GM12892 (cell line): ENCODE measurements around the gene PLK2.

ENCODE experiments used
- DNase-seq: peaks from one replicate; pipeline ENCODE4 v3.0.0; 2011; ENCODE audit not compliant: insufficient read length
- FAIRE-seq: peaks from 2 replicates; lab custom pipeline; 2011; peaks lifted over from hg19 to GRCh38; lab: Jason Lieb, UNC
- POLR2A ChIP-seq: IDR thresholded peaks from 2 replicates; pipeline ENCODE4 v1.6.1; 2011; ENCODE audit warnings: low read depth, low read length, control low read depth
- POLR2AphosphoS5 ChIP-seq: IDR thresholded peaks from 2 replicates; pipeline ENCODE4 v1.6.1; 2011; ENCODE audit warnings: low read depth, low read length, control low read depth
- TAF1 ChIP-seq: IDR thresholded peaks from 2 replicates; pipeline ENCODE4 v1.6.1; 2011; ENCODE audit warnings: low read depth, mild to moderate bottlenecking, control low read depth, low read length, borderline replicate concordance

Gene PLK2

DNA sequence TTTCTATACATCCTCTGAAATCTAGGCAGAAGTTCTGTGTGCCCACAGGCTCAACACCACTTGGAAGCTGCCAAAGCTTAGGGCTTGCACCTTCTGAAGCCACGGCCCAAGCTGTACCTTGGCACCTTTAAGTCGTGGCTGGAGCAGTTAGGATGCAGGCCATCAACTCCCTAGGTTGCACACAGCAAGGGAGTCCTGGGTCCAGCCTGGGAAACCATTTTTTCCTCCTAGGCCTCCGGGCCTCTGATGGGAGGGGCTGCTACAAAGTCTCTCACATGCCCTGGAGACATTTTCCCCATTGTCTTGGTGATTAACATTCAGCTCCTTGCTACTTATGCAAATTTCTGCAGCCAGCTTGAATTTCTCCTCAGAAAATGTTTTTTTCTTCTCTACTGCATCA lies 15.5 kb upstream of the PLK2 start:
- no peak for FAIRE-seq
- no peak for DNase-seq
- TF ChIP-seq POLR2A, result no peak
- TF ChIP-seq POLR2AphosphoS5, result no peak
- no peak for TF ChIP-seq TAF1

DNA sequence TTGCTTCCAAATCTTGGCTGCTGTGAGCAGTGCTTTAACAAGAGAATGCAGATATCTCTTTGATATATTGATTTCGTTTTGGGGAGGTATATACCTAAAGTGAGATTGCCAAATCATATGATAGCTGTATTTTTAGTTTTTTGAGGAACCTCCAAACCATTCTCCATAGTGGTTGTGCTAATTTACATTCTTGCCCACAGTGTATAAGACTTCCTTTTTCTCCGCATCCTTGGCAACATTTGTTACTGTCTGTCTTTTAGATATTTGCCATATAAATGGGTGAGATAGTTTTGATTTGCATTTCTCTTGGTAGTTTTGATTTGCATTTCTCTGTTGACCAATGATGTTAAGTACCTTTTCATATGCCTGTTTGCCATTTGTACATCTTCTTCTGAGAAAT lies 10.0 kb upstream of the PLK2 start:
- TF ChIP-seq TAF1 (no peak), POLR2AphosphoS5 (no peak), POLR2A (no peak)
- FAIRE-seq (no peak), DNase-seq (no peak)

DNA sequence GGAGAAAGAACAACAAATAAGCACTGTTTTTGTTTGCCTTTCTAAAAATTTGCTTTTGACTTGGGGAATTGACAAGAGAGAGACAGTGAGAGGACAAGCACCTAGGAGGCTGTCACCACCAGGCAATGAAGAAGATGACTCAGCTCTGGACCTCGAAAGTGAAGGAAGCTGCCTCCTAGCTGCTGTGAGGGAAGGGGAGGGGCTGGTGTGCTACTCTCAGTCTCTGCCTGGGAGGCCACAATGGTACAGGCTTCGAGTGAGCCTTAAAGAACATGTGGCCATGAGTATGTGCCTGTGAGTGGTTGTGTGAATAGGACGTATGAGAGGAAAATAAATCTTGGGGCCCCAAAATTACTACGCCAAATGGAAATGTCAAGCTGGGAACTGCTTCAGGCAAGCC lies 7.1 kb upstream of the PLK2 start:
- FAIRE-seq (peak; percentile 75), DNase-seq (no peak)
- no peak for TF ChIP-seq POLR2AphosphoS5
- TF ChIP-seq TAF1, result no peak
- TF ChIP-seq POLR2A, result no peak

DNA sequence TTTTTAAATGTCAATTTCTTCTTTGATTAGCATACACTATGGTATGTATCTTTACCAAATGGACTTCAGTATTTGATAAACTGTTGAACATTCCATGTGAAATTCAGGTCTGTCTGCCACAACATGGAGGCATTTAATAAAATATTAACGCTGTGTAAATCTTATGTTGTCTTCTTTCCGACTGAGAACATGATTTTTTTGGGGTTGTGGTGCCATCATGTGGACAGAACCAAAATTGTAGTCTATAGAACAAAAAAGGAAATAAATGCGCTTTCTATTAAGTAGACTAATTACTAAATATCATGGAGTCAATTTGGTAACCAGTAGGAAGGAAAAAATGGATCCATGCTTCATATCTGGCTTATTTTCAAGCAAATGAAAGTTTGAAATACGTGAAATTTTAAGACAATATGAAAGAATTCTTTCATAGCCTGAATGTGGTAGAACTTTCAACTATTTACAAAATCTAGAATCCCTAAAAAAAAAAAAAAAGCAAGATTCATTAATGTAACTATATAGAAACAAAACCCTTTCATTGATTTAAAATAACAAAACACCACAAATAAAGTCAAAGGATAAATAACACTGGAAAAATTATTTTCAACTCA lies 2.8 kb upstream of the PLK2 start:
- FAIRE-seq, result no peak
- TF ChIP-seq POLR2A (no peak), TAF1 (no peak), POLR2AphosphoS5 (no peak)
- no peak for DNase-seq

DNA sequence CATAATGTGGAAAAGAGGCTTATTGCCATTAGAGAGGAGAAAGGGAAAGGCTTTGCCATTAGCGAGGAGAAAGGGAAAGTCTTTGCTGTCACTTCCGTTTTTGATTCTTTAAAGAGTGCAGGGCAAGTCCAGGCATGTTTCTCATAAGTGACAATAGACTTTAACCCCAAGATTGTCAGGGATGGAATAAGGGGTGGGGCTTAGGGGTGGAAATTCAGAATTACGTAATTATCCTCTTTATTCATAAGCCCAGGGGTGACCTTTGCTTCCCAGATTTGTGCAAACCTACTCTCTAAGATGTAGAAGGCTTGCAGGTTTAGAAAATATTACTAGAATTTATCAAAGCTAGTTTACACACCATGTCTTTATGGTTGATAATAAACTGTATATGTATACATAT lies 2.3 kb upstream of the PLK2 start:
- FAIRE-seq (no peak), DNase-seq (no peak)
- TF ChIP-seq POLR2A (no peak), TAF1 (no peak), POLR2AphosphoS5 (no peak)

DNA sequence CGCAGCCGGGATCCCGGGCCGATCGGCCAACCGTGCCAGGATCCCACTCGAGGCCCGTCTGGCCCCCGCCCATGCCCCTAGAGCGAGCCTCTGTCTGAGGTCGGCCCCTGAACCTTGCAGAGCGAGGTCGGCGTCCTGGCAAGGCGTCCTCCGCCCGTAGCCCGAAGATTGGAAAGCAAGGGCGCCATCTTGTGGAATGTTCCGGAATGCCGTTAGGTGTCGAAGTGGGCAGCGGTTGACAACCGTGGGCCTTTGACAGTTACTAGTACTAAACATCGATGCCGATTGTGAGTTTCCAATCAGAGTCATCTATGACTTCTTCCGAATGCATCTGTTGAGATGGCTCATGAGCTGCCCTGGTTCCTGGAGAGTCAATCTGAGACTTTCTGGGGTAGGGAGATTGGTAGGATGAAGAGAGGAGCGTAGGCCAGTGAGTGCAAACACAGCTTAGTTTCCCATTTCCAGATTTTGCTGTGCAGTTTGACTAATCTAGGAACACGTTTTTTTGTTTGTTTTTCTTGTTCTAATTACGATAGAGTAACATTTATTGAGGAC lies 923 bp upstream of the PLK2 start:
- FAIRE-seq (peak; percentile 88), DNase-seq (peak; percentile 61)
- TF ChIP-seq TAF1 (no peak), POLR2A (no peak), POLR2AphosphoS5 (no peak)

DNA sequence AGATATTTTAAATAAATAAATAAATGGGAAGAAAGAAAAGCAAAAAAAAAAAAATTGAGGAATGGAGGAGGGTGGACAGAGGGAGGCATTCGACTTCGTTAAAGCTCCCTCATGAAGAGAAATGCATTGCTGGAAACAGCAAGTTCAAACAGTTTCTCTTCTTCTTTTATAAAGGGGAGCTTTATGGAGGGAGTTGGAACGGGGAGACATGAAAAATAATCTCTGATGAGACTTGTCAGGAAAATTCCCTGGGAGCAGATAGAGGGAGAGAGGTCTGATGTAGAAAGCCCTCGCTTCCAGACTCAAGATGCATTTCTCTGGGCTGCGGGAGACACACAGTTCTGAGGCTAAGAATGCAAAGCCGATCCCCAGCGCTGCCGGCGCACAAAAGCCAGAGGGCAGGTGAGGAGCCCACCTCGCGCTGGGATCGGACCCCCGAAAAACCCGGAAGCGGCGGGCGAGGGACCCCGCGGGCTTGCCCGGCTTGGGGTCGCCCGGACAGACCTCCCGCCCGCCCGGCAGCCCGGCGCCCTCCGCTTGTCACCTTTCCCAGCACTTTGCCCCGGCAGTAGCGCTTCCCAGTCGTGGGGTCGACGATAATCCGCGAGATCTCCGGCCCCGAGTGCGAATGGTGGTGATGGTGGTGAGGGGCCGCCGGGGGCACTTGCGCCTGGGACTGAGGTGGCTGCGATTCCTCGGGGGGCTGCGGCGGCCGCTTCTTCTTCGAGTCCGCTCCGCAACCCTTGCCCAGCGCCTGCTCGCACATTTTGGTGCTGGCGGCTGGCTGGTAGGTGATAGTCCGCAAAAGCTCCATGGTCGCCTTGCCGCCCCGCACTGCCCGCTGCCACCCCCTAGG lies 512 bp downstream of the PLK2 start:
- FAIRE-seq (no peak), DNase-seq (no peak)

DNA sequence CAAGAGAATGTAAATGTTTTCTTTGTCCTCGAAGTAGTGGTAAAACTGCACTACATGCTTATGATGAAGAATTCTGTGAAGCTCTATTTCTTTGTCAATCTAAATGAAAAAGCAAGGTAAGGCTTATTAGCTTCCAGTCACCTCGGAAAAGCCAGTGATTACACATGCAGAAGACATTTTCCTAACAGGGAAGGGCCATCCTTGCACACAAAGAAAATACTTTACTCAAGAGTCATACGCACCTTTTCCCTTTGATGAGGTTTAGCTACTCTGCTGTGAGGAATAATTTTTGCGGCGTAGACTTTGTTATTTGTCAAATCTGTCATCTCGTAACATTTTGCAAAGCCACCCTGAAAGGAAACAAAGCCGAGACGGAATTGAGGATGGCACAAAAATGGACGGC lies 1.1 kb downstream of the PLK2 start:
- DNase-seq (no peak), FAIRE-seq (no peak)
- TF ChIP-seq TAF1, result no peak
- no peak for TF ChIP-seq POLR2AphosphoS5
- TF ChIP-seq POLR2A, result no peak

More for the DNA sequence above, 512 bp downstream of the PLK2 start:
- TF ChIP-seq TAF1 (no peak), POLR2AphosphoS5 (no peak)

DNA sequence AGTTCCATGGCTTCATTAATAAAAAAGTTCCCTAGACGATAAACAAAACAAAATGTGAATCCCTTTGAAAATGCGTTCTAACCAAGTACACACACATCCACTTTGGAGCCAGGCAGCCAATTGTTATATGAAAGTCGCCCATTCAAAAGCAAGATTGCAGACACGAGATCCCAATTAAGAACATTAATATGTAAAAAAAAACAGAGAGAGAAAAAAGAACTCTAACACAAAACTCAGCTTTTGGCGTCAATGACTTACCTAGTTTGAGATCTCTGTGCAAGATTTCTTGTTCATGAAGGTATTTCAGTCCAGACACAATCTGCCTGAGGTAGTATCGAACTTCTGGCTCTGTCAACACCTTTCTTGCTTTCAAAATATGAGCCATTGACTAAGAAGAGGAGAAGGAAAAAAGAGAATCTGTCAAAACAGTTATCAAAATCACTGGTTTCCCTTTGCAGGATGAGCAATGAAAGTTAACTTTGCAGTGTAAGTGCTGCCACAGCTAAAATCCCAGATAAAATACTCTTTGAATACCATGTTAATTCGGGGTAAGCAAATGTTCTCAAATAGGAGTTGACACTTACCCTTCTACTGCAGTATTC lies 1.6 kb downstream of the PLK2 start:
- FAIRE-seq, result no peak
- no peak for DNase-seq
- no peak for TF ChIP-seq POLR2AphosphoS5
- TF ChIP-seq POLR2A, result no peak
- TF ChIP-seq TAF1, result no peak

DNA sequence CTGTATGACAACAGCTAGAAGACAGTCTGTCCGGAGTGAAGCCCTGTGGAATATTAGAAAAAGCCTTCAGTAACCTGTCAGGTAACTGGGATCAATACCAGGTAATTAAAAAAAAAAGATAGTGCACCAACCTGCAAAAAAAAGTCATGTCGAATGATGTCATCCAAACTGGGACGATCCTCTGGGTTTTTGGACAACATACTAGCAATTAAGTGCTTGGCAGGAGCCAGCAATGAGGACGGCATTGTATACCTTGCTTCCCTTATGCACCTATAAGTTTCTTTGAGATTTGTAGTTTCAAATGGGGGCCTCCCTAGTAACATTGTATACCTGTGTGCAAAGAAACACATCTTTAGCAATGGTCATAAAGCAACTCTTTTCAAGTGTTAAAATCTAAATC lies 2.8 kb downstream of the PLK2 start:
- no peak for FAIRE-seq
- no peak for DNase-seq
- TF ChIP-seq POLR2AphosphoS5, result no peak
- no peak for TF ChIP-seq POLR2A

DNA sequence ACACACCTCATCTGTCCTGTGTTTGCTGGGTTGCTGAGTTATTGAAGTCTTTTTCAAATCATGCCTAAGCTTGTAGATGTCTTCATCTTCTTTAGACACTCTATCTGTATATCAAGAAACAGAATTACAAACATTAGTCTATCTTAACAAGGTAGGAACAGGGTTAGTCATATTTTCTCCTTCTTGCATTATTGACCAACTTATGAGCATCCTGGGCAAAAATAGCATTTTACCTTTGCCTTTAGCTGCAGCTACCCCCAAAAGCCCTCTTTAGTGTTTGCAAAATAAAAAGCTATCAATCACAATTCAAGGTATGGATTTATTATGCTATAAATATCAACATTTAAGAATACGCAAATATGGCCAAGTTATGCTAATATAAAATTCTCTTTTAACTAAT lies 3.4 kb downstream of the PLK2 start:
- FAIRE-seq, result no peak

DNA sequence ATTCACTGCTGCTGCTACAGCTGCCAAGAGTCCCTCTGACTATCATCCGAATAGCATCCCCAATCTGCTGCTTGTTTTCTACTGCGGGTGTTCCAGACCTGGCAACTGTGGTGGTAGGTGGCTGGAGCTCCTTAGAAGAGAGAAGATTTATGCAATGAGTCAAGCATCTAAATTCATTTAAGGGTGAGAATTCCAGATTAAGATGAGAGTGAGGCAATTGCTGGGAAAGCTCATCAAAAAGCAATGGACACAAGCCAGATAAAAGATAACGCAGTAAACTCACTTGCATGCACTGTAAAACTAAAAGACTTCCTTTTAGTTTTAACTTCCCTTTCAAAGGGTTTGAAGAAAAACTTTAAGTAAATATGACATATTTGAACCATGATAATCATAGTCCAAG lies 3.9 kb downstream of the PLK2 start:
- FAIRE-seq (no peak), DNase-seq (no peak)
- TF ChIP-seq POLR2AphosphoS5 (no peak), TAF1 (no peak), POLR2A (no peak)

More for the DNA sequence above, 3.4 kb downstream of the PLK2 start:
- TF ChIP-seq TAF1 (no peak), POLR2AphosphoS5 (no peak), POLR2A (no peak)
- no peak for DNase-seq
